ENCODE results near the gene AKR1E2.

- no peak for TF ChIP-seq POLR2A (IDR thresholded peaks at IDR 0.05)
- TF ChIP-seq, protein P1, sequence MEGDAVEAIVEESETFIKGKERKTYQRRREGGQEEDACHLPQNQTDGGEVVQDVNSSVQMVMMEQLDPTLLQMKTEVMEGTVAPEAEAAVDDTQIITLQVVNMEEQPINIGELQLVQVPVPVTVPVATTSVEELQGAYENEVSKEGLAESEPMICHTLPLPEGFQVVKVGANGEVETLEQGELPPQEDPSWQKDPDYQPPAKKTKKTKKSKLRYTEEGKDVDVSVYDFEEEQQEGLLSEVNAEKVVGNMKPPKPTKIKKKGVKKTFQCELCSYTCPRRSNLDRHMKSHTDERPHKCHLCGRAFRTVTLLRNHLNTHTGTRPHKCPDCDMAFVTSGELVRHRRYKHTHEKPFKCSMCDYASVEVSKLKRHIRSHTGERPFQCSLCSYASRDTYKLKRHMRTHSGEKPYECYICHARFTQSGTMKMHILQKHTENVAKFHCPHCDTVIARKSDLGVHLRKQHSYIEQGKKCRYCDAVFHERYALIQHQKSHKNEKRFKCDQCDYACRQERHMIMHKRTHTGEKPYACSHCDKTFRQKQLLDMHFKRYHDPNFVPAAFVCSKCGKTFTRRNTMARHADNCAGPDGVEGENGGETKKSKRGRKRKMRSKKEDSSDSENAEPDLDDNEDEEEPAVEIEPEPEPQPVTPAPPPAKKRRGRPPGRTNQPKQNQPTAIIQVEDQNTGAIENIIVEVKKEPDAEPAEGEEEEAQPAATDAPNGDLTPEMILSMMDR (IDR thresholded peaks at IDR 0.05), result no peak
Measured at GRCh38 chr10:4888236-4888635, 62.2 kb downstream of the AKR1E2 start.

Measured in testis (tissue), 2 donors.